Fibroblast of the aortic adventitia (primary cell): Measurements from ENCODE around the gene SYT14. TPM values are rescaled to one million over a fixed set of nuclear protein-coding genes. Genes with fewer than 3 reads are reported as not detected.

Experiments
- DNase-seq: peaks from one replicate; pipeline ENCODE4 v3.0.0-alpha.2; 2010; ENCODE audit warnings: low read depth
- H3K4me3 ChIP-seq: 2 replicates; pipeline ENCODE4 v1.5.1; 2011; ENCODE audit warnings: low read depth, mild to moderate bottlenecking, control low read depth, low read length, moderate library complexity
- total RNA-seq: library from RNA; depleted of rRNA; stranded (reverse); fragments of >200 nt; gene quantifications from 2 replicates; pipeline ENCODE4 v1.2.3, GENCODE V29; 2012; ENCODE audit warnings: low replicate concordance
- TF ChIP-seq, protein P1 (sequence below): IDR thresholded peaks from 2 replicates; pipeline ENCODE4 v1.5.1; 2011; ENCODE audit warnings: mild to moderate bottlenecking, low read length, control low read depth, inconsistent platforms; ENCODE audit not compliant: insufficient read depth

Gene SYT14
- total RNA-seq, 1 donor, result 35.0 TPM

DNA sequence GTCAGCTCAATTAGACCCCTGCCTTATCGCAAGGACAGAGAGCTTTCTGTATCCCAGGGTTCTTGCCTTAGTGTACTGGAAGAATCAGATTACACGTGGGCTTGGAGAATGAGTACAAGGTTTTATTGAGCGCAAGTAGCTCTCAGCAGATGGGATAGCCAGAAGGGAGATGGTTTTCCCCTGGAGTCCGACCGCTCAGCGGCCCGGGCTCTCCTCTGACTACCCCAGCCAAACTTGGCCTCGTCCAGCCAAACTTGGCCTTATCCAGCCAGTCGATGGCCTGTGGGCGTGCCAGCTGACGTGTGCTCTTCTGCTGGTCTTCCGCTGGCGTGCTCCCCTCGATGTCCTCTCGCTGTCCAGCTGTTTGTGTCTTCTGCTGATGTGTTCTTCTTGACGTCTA lies 136.9 kb downstream of the SYT14 start:
- TF ChIP-seq, protein P1, sequence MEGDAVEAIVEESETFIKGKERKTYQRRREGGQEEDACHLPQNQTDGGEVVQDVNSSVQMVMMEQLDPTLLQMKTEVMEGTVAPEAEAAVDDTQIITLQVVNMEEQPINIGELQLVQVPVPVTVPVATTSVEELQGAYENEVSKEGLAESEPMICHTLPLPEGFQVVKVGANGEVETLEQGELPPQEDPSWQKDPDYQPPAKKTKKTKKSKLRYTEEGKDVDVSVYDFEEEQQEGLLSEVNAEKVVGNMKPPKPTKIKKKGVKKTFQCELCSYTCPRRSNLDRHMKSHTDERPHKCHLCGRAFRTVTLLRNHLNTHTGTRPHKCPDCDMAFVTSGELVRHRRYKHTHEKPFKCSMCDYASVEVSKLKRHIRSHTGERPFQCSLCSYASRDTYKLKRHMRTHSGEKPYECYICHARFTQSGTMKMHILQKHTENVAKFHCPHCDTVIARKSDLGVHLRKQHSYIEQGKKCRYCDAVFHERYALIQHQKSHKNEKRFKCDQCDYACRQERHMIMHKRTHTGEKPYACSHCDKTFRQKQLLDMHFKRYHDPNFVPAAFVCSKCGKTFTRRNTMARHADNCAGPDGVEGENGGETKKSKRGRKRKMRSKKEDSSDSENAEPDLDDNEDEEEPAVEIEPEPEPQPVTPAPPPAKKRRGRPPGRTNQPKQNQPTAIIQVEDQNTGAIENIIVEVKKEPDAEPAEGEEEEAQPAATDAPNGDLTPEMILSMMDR, result no peak
- no peak overlapping the region for H3K4me3 ChIP-seq
- no peak for DNase-seq

- H3K4me3 ChIP-seq, result no peak overlapping the region
- DNase-seq, result no peak
- TF ChIP-seq, protein P1, result no peak
These were observed 138.6 kb downstream of the SYT14 start for GRCh38 chr1:210076620-210077019.

DNA sequence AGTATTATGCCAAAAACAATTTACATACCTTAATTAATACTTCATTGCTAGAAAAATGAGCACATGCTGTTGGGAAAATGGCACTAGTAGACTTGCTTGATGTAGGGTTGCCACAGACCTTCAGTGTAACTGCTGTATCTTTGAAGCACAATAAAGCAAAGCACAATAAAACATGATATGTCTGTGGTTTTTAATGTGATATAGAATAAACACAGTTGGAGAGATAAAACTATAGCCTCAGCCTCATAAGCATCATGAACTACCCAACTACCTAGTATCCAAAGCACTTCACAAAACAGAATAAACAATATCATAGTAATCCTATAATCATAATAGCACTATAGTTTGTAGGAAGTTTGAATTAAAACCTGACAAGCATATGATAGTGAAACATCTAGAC lies 143.5 kb downstream of the SYT14 start:
- TF ChIP-seq, protein P1, result no peak
- DNase-seq, result no peak
- H3K4me3 ChIP-seq, result no peak overlapping the region

DNA sequence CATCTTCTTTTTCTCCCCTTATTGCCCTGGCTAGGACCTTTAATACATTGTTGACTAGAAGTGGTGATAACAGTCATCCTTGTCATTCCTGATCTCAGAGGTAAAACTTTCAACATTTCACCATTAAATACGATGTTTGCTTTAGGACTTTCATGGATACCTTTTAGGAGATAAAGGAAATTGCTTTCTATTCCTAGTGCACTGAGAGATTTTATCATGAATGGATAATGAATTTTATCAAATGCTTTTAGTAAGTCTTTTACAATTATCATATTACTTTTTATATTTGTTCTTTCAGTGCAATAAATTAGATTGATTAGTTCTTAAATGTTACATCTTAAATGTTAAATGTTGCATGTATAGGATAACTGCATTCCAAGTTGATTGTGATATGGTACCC lies 147.3 kb downstream of the SYT14 start:
- TF ChIP-seq, protein P1, result no peak
- H3K4me3 ChIP-seq, result no peak overlapping the region
- DNase-seq, result no peak

- H3K4me3 ChIP-seq, result no peak overlapping the region
- DNase-seq, result no peak
- TF ChIP-seq, protein P1, result no peak
These were observed 149.0 kb downstream of the SYT14 start for GRCh38 chr1:210087058-210087457.

DNA sequence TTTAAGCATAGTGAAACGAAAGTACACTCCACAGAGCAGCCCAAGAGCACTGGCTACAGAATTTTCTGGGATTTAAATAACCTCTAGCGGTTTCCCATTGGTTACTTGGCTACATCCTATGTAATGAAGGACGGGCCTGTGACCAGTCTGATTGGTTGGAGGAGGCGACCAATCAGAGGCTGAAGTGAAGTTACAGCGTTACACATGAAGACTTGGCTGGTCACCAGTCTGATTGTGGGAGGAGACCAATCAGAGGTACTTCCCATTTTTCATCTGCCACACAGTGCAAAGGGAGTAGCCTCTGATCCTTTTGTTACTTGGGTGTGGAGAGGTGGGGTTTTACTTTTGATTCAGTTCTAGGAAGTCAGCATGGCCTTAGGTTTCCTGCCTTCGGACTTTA lies 151.8 kb downstream of the SYT14 start:
- no peak overlapping the region for H3K4me3 ChIP-seq
- peak; percentile 12 for DNase-seq
- TF ChIP-seq, protein P1, result no peak

- no peak for DNase-seq
- TF ChIP-seq, protein P1, result no peak
- H3K4me3 ChIP-seq, result no peak overlapping the region
These were observed 154.3 kb downstream of the SYT14 start for GRCh38 chr1:210092366-210092765.
